AG04449 (cell line): ENCODE data around the gene ACAP3.

Source experiments
- CTCF ChIA-PET: fragments of 350-600 bp; formaldehyde crosslinking; extraction: SDS; loops from one replicate; lab custom pipeline; 2021; ENCODE audit warnings: antibody characterized with exemption; lab: Yijun Ruan, JAX
- POLR2A ChIA-PET: fragments of 400-600, 350-600 bp; formaldehyde crosslinking; extraction: SDS; loops from one replicate; lab custom pipeline; 2020; ENCODE audit warnings: antibody characterized with exemption, inconsistent platforms; lab: Yijun Ruan, JAX
- DNase-seq: peaks from one replicate; pipeline ENCODE4 v3.0.0-alpha.2; 2010; ENCODE audit warnings: low read depth, low spot score
- H3K4me3 ChIP-seq: 2 replicates; pipeline ENCODE4 v1.5.1; 2011; ENCODE audit warnings: low read depth, mild to moderate bottlenecking, control low read depth, low read length
- TF ChIP-seq, protein P1 (sequence below): IDR thresholded peaks from one replicate; pipeline ENCODE4 v1.5.1; 2011; ENCODE audit warnings: mild to moderate bottlenecking, moderate library complexity, low read length, control low read depth, inconsistent platforms; ENCODE audit not compliant: insufficient read depth; ENCODE audit errors: missing control alignments

Gene ACAP3

DNA sequence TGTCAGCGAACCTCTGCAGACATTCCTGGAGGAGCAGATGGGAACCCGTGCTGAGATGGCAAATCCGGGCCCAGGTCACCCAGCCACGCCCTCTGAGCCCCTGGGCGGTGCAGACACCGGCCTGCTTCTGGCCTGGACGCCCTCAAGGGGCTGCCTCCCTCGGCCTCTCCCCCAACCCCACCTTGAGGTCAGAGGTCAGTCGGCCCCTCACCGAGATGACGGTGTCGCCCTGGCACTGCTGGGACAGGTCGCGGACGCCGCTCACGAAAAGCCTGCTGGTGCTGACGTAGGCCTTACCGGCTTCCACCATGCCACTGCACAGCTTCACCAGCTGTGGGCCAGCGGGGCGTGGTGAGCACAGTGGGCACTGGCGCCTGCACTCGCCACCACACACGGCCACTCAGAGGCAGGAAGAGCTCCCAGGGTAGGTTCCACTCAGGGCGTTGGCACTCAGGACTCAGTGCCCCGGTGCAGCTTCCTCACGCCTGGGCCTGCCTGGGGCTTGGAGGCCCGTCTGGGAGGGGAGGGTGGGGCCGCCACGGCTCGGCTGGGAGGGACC lies 4.7 kb downstream of the ACAP3 start:
- CTCF ChIA-PET = interaction anchor here (0.8 to 1.5 kb wide), 3 partner anchors 12 to 181 kb away, joined by 3 to 5 read pairs (median 5); no protein-coding TSS in a partner anchor
- no peak for DNase-seq
- POLR2A ChIA-PET = interaction anchor here (0.7 kb wide), 1 partner anchor 129 kb away, joined by 3 read pairs; no protein-coding TSS in a partner anchor
- H3K4me3 ChIP-seq = no peak overlapping the region
- TF ChIP-seq, protein P1, sequence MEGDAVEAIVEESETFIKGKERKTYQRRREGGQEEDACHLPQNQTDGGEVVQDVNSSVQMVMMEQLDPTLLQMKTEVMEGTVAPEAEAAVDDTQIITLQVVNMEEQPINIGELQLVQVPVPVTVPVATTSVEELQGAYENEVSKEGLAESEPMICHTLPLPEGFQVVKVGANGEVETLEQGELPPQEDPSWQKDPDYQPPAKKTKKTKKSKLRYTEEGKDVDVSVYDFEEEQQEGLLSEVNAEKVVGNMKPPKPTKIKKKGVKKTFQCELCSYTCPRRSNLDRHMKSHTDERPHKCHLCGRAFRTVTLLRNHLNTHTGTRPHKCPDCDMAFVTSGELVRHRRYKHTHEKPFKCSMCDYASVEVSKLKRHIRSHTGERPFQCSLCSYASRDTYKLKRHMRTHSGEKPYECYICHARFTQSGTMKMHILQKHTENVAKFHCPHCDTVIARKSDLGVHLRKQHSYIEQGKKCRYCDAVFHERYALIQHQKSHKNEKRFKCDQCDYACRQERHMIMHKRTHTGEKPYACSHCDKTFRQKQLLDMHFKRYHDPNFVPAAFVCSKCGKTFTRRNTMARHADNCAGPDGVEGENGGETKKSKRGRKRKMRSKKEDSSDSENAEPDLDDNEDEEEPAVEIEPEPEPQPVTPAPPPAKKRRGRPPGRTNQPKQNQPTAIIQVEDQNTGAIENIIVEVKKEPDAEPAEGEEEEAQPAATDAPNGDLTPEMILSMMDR = no peak

- H3K4me3 ChIP-seq = no peak overlapping the region
- no peak for DNase-seq
- CTCF ChIA-PET = interaction anchor here (0.6 to 1.5 kb wide), 3 partner anchors 46 to 180 kb away, joined by 3 to 5 read pairs (median 3); no protein-coding TSS in a partner anchor
- POLR2A ChIA-PET = no interaction called here
- TF ChIP-seq, protein P1 = peak; percentile 48
These were observed 5.7 kb downstream of the ACAP3 start for GRCh38 chr1:1302006-1302430.

- no peak for DNase-seq
- TF ChIP-seq, protein P1 = no peak
- POLR2A ChIA-PET = no interaction called here
- no peak overlapping the region for H3K4me3 ChIP-seq
- CTCF ChIA-PET = interaction anchor here (1.0 to 1.5 kb wide), 3 partner anchors 10 to 178 kb away, joined by 3 to 8 read pairs (median 3); no protein-coding TSS in a partner anchor
These were observed 7.4 kb downstream of the ACAP3 start for GRCh38 chr1:1300352-1300739.

- TF ChIP-seq, protein P1 = peak; percentile 18
- ChIA-PET POLR2A (no interaction called here), CTCF (interaction anchor here (1.0 to 1.5 kb wide), 3 partner anchors 9 to 177 kb away, joined by 3 to 8 read pairs (median 3); no protein-coding TSS in a partner anchor)
- no peak overlapping the region for H3K4me3 ChIP-seq
- DNase-seq = no peak
These were observed 7.9 kb downstream of the ACAP3 start for GRCh38 chr1:1299686-1300351.

- no peak for DNase-seq
- H3K4me3 ChIP-seq = no peak overlapping the region
- TF ChIP-seq, protein P1 = no peak
- ChIA-PET POLR2A (no interaction called here), CTCF (interaction anchor here (1.5 kb wide), 1 partner anchor 9 kb away, joined by 8 read pairs; no protein-coding TSS in a partner anchor)
These were observed 8.7 kb downstream of the ACAP3 start for GRCh38 chr1:1298861-1299685.
